DMS 273 (cell line): ENCODE data around the gene ERICH6B.
A peak's percentile ranks its signal among the peaks of the same experiment; 100 is the strongest.
"Not testable (repeated sequence)": the region's sequence is repeated elsewhere in the genome, so short reads cannot be mapped to it uniquely, and the experiment has no call there.

Source experiments
- DNase-seq: peaks from one replicate; lab custom pipeline; 2025; ENCODE audit not compliant: unreplicated experiment; lab: John Stamatoyannopoulos, UW

The ERICH6B gene

GRCh38 chr13:45615501-45616101, at the start of gene ERICH6B:
TSS of gene ERICH6B (minus strand) at chr13:45615739. CDS start at chr13:45597005, 18,734 bp downstream.
- DNase-seq: peak; percentile 80

GRCh38 chr13:45662903-45663302, 47.4 kb upstream of the ERICH6B start:
- not testable (repeated sequence) for DNase-seq

- DNase-seq: no peak
Measured at GRCh38 chr13:45662162-45662561, 46.6 kb upstream of the ERICH6B start.

GRCh38 chr13:45660458-45660857, 44.9 kb upstream of the ERICH6B start:
- not testable (repeated sequence) for DNase-seq

DNA sequence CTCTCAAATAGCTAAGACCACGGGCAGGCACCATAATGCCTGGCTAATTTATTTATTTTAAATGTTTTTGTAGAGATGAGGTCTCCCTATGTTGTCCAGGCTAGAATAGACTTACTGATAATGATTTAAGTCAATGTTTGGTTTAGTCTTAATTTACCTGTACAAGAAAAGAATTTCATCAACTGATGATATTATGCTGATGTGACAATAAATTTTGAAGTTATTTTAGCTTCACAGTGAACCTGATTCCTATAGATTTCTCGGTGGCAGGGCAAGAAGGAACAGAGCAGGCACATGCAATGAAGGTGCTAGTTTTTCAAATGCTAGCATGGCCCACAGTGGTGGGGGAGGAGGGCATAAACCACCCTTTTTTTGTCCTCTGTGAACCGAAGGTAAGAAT, 44.0 kb upstream of the ERICH6B start:
- no peak for DNase-seq

GRCh38 chr13:45658586-45659235, 43.2 kb upstream of the ERICH6B start:
- no peak for DNase-seq

DNA sequence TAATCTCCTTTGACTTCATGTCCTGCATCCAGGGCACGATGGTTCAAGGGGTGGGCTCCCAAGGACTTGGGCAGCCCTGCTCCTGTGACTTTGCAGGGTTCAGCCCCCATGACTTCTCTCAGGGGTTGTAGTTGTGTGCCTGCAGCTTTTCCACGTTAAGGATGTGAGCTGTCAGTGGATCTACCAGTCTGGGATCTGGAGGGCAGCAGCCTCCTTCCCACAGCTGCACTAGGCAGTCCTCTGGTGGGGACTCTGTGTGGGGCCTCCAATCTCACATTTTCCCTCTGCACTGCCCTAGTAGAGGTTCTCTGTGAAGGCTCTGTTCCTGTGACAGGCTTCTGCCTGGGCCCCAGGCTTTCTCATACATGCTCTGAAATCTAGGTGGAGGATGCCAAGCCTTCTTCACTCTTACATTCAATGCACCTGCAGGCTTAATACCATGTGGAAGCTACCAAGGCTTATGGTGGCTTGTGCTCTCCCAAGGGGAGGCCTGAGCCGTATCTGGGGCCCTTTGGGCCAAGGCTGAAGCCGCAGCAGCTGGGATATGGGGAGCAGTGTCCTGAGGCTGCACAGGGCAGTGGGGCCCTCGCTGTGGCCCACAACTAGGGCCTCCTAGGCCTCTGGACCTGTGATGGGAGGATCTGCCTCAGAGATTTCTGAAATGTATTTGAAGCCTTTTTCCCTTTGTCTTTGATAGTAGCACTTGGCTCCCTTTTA, 39.3 kb upstream of the ERICH6B start:
- DNase-seq: no peak

GRCh38 chr13:45645263-45645662, 29.7 kb upstream of the ERICH6B start:
- not testable (repeated sequence) for DNase-seq

DNA sequence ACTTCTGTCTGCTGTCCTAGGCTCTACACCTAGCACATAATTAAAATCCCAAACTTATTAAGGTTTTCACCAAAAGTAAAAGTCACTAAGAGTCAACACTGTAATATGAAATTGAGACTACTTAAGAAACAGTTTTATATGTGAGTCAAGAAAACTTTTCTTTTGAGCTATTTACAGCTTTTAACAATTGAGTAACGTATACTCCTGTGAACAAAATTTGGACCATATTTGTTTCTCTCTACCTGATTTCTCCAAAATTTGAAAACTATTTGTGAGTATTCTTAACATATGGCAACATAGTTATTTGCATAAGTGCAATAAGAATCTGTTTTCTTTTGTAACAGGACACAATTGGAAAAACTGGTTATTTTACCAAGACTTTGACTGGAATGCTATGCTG, 26.6 kb upstream of the ERICH6B start:
- not testable (repeated sequence) for DNase-seq

- not testable (repeated sequence) for DNase-seq
Measured at GRCh38 chr13:45635291-45635690, 19.8 kb upstream of the ERICH6B start.

- no peak for DNase-seq
Measured at GRCh38 chr13:45630791-45631190, 15.3 kb upstream of the ERICH6B start.

DNA sequence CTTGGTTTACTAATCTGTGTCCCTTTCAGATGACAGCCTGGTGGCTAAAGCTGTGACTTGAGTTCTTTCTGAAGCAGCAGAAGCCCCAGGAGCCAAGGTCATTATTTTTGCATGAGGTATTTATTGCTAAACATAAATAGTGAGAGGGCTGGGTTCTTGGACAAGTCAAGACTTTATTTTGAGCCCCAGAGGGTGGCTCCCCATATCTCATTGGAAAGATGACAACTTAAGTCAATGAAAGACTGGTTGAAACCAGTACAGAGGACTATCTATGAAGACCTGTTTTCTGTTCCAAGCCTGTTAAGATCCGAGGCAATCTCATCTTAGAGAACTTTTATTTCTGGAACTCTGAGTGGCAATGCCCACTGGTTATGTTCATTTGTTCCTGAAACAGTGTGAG, 14.4 kb upstream of the ERICH6B start:
- DNase-seq: no peak

GRCh38 chr13:45628094-45628493, 12.6 kb upstream of the ERICH6B start:
- no peak for DNase-seq

DNA sequence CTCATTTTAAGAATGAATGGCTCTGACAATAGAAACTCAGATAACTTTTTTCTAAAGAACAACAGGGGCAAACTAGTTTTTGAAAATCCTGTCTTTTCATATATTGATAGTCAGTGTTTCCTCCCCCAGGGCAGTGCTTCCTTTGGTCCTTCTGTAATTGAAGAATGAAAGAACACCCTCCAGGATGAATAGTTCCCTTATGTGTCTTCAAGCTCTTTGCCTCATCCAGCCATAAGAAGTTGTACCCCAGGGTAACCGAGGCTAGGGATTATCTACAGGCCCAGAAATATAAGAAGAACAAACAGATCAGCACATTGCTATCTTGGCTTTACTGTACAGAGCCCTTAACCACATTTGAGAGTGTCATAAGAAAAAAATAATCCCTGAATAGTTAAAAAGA, 12.1 kb upstream of the ERICH6B start:
- no peak for DNase-seq

DNA sequence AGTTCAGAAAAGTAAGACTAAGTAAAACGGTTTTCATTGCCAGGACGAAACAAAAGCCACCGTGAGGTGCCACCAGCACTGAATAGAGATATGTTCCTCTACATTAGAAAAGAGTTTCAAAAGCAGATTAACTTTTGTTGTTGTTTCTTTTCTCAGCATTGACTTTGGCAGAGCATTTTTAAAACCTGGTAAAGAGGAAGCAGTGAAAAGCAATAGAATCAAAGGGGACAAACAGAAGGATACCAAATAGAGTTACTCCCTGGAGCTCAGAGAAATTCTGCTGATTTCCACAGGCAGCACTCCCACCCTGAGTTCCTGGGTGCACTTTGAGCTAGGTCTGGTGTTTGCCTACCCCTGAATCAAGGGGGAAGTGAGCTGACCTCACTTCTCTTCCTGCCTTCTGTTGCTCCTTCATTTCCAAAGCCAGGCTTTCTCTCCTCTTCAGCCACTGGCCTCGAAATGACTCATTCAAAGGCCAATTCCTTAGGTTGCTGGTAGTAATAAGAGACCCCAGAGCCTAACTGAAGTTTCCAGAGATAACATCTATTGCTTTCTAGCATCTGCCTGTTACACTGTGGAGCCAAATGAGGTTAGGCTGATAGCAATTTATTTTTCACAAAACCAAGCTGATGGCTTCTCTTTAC, 11.3 kb upstream of the ERICH6B start:
- peak; percentile 11 for DNase-seq

DNA sequence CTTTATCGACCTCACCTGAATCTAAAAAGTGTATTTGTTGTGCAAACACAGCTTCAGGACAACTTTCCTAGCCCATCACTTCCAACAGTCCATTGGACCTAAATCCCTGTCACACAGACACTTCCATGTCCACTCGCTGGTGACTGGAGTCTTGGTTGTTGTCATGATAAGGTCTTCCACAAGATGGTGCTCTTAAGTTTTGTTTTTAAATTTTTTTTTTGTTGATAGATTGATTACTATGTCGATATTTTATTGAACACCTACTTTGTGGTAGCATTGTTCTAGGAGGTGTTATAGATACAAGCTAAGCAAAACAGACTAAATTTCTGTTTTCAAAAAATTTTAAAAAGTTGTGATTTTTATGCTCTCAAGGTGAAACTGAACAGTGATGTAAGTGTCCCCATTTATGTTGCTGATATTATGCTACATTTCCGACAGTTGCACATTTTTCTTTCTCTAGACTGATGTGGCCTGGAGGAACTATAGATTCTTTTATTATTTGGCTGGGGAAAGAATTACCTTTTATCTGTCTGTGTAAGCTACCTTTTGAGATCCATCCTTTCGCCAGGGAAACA, 8.1 kb upstream of the ERICH6B start:
- DNase-seq: peak; percentile 39

GRCh38 chr13:45621950-45622349, 6.4 kb upstream of the ERICH6B start:
- no peak for DNase-seq

- DNase-seq: no peak
Measured at GRCh38 chr13:45607931-45608330, 7.6 kb downstream of the ERICH6B start.

- no peak for DNase-seq
Measured at GRCh38 chr13:45604892-45605291, 10.6 kb downstream of the ERICH6B start.

DNA sequence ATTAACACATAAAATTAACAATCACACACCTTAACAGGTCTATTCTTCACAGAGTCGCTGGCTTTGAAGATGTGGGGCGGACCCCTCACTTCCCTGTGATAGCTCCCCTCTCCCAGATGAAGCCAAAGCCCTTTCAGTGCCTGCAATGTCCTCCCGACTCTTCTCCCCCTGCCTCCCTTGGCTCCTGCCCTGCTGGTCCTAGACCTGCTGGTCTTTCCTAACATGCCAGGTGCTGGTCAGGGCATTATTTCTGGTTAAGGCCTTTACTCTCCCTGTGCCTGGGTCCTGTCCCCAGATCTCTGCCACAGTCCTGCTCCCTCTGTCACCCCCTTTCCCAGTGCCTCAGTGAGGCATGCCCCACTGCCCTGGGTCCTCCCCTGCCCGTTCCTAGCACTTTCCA, 12.2 kb downstream of the ERICH6B start:
- DNase-seq: no peak
